GM06990 (cell line): ENCODE measurements around the gene CFAP206.
A peak's percentile ranks its signal among the peaks of the same experiment; 100 is the strongest.

Experiments
- DNase-seq: peaks from one replicate; pipeline ENCODE4 v3.0.0-alpha.2; 2011; ENCODE audit not compliant: insufficient read length; ENCODE audit errors: extremely low read depth
- H3K27me3 ChIP-seq: replicated peaks from 2 replicates; pipeline ENCODE4 v1.6.0; 2011; ENCODE audit warnings: low read length; ENCODE audit not compliant: control insufficient read depth, insufficient read depth
- H3K36me3 ChIP-seq: 2 replicates; pipeline ENCODE4 v1.5.1; 2011; ENCODE audit warnings: low read length; ENCODE audit not compliant: control insufficient read depth, insufficient read depth
- H3K4me3 ChIP-seq: replicated peaks from 2 replicates; pipeline ENCODE4 v1.5.1; 2011; ENCODE audit warnings: low read depth, mild to moderate bottlenecking, control low read depth, low read length
- CTCF ChIP-seq: IDR thresholded peaks from 2 replicates; pipeline ENCODE4 v1.5.1; 2011; ENCODE audit warnings: low read length, control low read depth, mild to moderate bottlenecking, inconsistent platforms; ENCODE audit not compliant: insufficient read depth, poor library complexity, severe bottlenecking

CFAP206 gene

GRCh38 chr6:87407901-87408720, at the start of gene CFAP206:
Gene CFAP206, plus strand, starts transcription at chr6:87407972. Its CDS starts 1,868 bp downstream, at chr6:87409840.
- Histone ChIP-seq H3K4me3 (peak within 1 kb of the TSS; percentile 86), H3K27me3 (no peaks in the 10 kb centered on the region), H3K36me3 (no peaks in the 10 kb centered on the region)
- DNase-seq, result peak; percentile 88
- TF ChIP-seq CTCF, result peak; percentile 33

GRCh38 chr6:87364602-87365252, 43.0 kb upstream of the CFAP206 start:
- no peaks in the 10 kb centered on the region for H3K36me3 ChIP-seq
- TF ChIP-seq CTCF, result no peak
- H3K4me3 ChIP-seq, result no peak overlapping the region
- DNase-seq, result no peak
- H3K27me3 ChIP-seq, result no peaks in the 10 kb centered on the region

GRCh38 chr6:87366072-87366827, 41.5 kb upstream of the CFAP206 start:
- no peak for TF ChIP-seq CTCF
- Histone ChIP-seq H3K36me3 (no peaks in the 10 kb centered on the region), H3K27me3 (no peaks in the 10 kb centered on the region), H3K4me3 (no peak overlapping the region)
- DNase-seq, result no peak

- Histone ChIP-seq H3K27me3 (no peaks in the 10 kb centered on the region), H3K4me3 (no peak overlapping the region), H3K36me3 (no peaks in the 10 kb centered on the region)
- DNase-seq, result peak; percentile 9
- TF ChIP-seq CTCF, result no peak
Observed at GRCh38 chr6:87366899-87367298, 40.9 kb upstream of the CFAP206 start.

- Histone ChIP-seq H3K27me3 (no peaks in the 10 kb centered on the region), H3K4me3 (no peak overlapping the region), H3K36me3 (no peaks in the 10 kb centered on the region)
- TF ChIP-seq CTCF, result no peak
- DNase-seq, result no peak
Observed at GRCh38 chr6:87373377-87373776, 34.4 kb upstream of the CFAP206 start.
